ENCODE results near the gene LRIG2.

The LRIG2 gene

DNA sequence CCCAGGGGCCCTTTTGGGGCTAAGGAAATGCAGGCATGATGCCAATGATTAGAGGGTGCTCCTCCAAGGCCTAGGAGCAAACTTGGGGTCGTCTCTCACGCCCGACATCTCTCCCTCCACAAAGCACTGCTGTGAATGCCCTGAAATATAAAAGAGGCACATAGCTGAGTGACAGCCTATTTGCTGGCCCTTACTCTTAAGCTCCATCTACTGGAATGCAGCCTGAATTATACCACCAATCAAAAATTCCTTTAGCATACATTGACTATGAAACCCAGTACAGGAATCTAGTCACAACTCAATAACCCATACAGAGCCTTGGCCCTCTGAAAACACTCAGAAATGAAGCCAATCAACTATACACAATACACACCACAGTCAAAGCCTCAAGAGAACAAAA is 105.5 kb downstream of the LRIG2 start:
- no peak for DNase-seq
